ENCODE data around the gene HJV.

- TF ChIP-seq CTCF (IDR thresholded peaks at IDR 0.05) (no peak), POLR2AphosphoS5 (IDR thresholded peaks at IDR 0.05) (no peak)
Observed at GRCh38 chr1:146035048-146035423, 13.5 kb upstream of the HJV start.
